Activated CD4-positive, alpha-beta memory T cell treated with anti-CD3 and anti-CD28 coated beads, Interleukin-2, amount 10 ng/mL, durations not matched to agents 7 days and 5 days (primary cell): ENCODE results near the gene DNAI7. TPM values are rescaled to one million over a fixed set of nuclear protein-coding genes. Genes with fewer than 3 reads are reported as not detected.
A peak's percentile ranks its signal among the peaks of the same experiment; 100 is the strongest.

ENCODE experiments used
- CTCF ChIA-PET: fragments of 350-600 bp; sonication (Branson Sonifier 250); formaldehyde crosslinking; loops from one replicate; lab custom pipeline; 2021; ENCODE audit warnings: antibody characterized with exemption, inconsistent platforms; lab: Charles Lee
- POLR2A ChIA-PET: fragments of 350-600 bp; sonication (Branson Sonifier 250); formaldehyde crosslinking; loops from one replicate; lab custom pipeline; 2021; ENCODE audit warnings: antibody characterized with exemption; lab: Charles Lee
- DNase-seq: peaks from one replicate; pipeline ENCODE4 v3.0.0-alpha.2; 2020
- H3K27ac Mint-ChIP-seq: one replicate; pipeline ENCODE4 v1.8.0; 2021; ENCODE audit warnings: mild to moderate bottlenecking, mixed read lengths
- H3K27me3 Mint-ChIP-seq: one replicate; pipeline ENCODE4 v1.8.0; 2021; ENCODE audit warnings: mixed read lengths
- H3K36me3 Mint-ChIP-seq: one replicate; pipeline ENCODE4 v1.8.0; 2021; ENCODE audit warnings: low read depth, mixed read lengths
- H3K4me1 Mint-ChIP-seq: one replicate; pipeline ENCODE4 v1.8.0; 2021; ENCODE audit warnings: mixed read lengths
- H3K4me3 Mint-ChIP-seq: one replicate; pipeline ENCODE4 v1.8.0; 2021; ENCODE audit warnings: mild to moderate bottlenecking, mixed read lengths
- H3K9me3 Mint-ChIP-seq: one replicate; pipeline ENCODE4 v1.8.0; 2021; ENCODE audit warnings: mixed read lengths
- total RNA-seq, 2 experiments: library from RNA; stranded (reverse); gene quantifications; one replicate each; pipeline ENCODE4 v1.2.3, GENCODE V29; 2021

The DNAI7 gene
- total RNA-seq, 2 experiments from 2014 or later = not detected

- H3K36me3 Mint-ChIP-seq = peaks cover 32% of the 10 kb centered on the region
- H3K27ac Mint-ChIP-seq = no peak overlapping the region
- no peak overlapping the region for H3K4me3 Mint-ChIP-seq
- CTCF ChIA-PET = no interaction called here
- H3K27me3 Mint-ChIP-seq = no peaks in the 10 kb centered on the region
- no peaks in the 10 kb centered on the region for H3K9me3 Mint-ChIP-seq
- POLR2A ChIA-PET = no interaction called here
- H3K4me1 Mint-ChIP-seq = peaks cover 5% of the 10 kb centered on the region
- no peak for DNase-seq
Observed at GRCh38 chr12:25200703-25201102, 5.7 kb upstream of the DNAI7 start.

- ChIA-PET CTCF (interaction anchor here (1.1 to 1.6 kb wide), 3 partner anchors 11 to 36 kb away, joined by 3 to 4 read pairs (median 3); no protein-coding TSS in a partner anchor), POLR2A (no interaction called here)
- H3K27me3 Mint-ChIP-seq = no peaks in the 10 kb centered on the region
- peaks cover 26% of the 10 kb centered on the region for H3K36me3 Mint-ChIP-seq
- H3K4me1 Mint-ChIP-seq = peaks cover 23% of the 10 kb centered on the region
- H3K9me3 Mint-ChIP-seq = no peaks in the 10 kb centered on the region
- no peak overlapping the region for H3K27ac Mint-ChIP-seq
- DNase-seq = no peak
- no peak overlapping the region for H3K4me3 Mint-ChIP-seq
Observed at GRCh38 chr12:25197608-25198007, 2.6 kb upstream of the DNAI7 start.

GRCh38 chr12:25194722-25195055, 271 bp downstream of the DNAI7 start:
- Mint-ChIP-seq H3K36me3 (peaks cover 7% of the 10 kb centered on the region), H3K4me1 (peaks cover 23% of the 10 kb centered on the region), H3K4me3 (peak overlapping the region; percentile 94), H3K27ac (peak overlapping the region; percentile 76), H3K27me3 (no peaks in the 10 kb centered on the region), H3K9me3 (no peaks in the 10 kb centered on the region)
- ChIA-PET POLR2A (interaction anchor here (1.1 to 1.7 kb wide), 3 partner anchors 10 to 193 kb away, joined by 4 to 8 read pairs (median 6); partner anchors contain the start of gene KRAS), CTCF (interaction anchor here (1.1 to 1.6 kb wide), 5 partner anchors 10 to 193 kb away, joined by 3 to 16 read pairs (median 4); no protein-coding TSS in a partner anchor)
- no peak for DNase-seq

- H3K4me3 Mint-ChIP-seq = peak overlapping the region; percentile 94
- H3K27me3 Mint-ChIP-seq = no peaks in the 10 kb centered on the region
- peaks cover 23% of the 10 kb centered on the region for H3K4me1 Mint-ChIP-seq
- H3K27ac Mint-ChIP-seq = no peak overlapping the region
- CTCF ChIA-PET = interaction anchor here (1.1 to 1.6 kb wide), 5 partner anchors 10 to 194 kb away, joined by 3 to 16 read pairs (median 4); no protein-coding TSS in a partner anchor
- peaks cover 5% of the 10 kb centered on the region for H3K36me3 Mint-ChIP-seq
- POLR2A ChIA-PET = interaction anchor here (1.1 to 1.7 kb wide), 3 partner anchors 9 to 194 kb away, joined by 4 to 8 read pairs (median 6); partner anchors contain the start of gene KRAS
- H3K9me3 Mint-ChIP-seq = no peaks in the 10 kb centered on the region
- no peak for DNase-seq
Observed at GRCh38 chr12:25194214-25194613, 746 bp downstream of the DNAI7 start.

GRCh38 chr12:25190793-25191192, 4.2 kb downstream of the DNAI7 start:
- Mint-ChIP-seq H3K9me3 (no peaks in the 10 kb centered on the region), H3K27ac (no peak overlapping the region), H3K4me3 (no peak overlapping the region), H3K4me1 (peaks cover 33% of the 10 kb centered on the region), H3K36me3 (peaks cover 5% of the 10 kb centered on the region), H3K27me3 (no peaks in the 10 kb centered on the region)
- CTCF ChIA-PET = no interaction called here
- DNase-seq = no peak
- POLR2A ChIA-PET = no interaction called here

- H3K4me3 Mint-ChIP-seq = no peak overlapping the region
- H3K9me3 Mint-ChIP-seq = no peaks in the 10 kb centered on the region
- no peak for DNase-seq
- H3K27ac Mint-ChIP-seq = no peak overlapping the region
- ChIA-PET POLR2A (no interaction called here), CTCF (no interaction called here)
- peaks cover 23% of the 10 kb centered on the region for H3K4me1 Mint-ChIP-seq
- no peaks in the 10 kb centered on the region for H3K36me3 Mint-ChIP-seq
- no peaks in the 10 kb centered on the region for H3K27me3 Mint-ChIP-seq
Observed at GRCh38 chr12:25189656-25190055, 5.3 kb downstream of the DNAI7 start.

GRCh38 chr12:25187781-25188180, 7.2 kb downstream of the DNAI7 start:
- peaks cover 14% of the 10 kb centered on the region for H3K4me1 Mint-ChIP-seq
- no peaks in the 10 kb centered on the region for H3K9me3 Mint-ChIP-seq
- H3K36me3 Mint-ChIP-seq = no peaks in the 10 kb centered on the region
- no peak overlapping the region for H3K27ac Mint-ChIP-seq
- H3K4me3 Mint-ChIP-seq = no peak overlapping the region
- CTCF ChIA-PET = no interaction called here
- no peaks in the 10 kb centered on the region for H3K27me3 Mint-ChIP-seq
- DNase-seq = no peak
- POLR2A ChIA-PET = no interaction called here

- CTCF ChIA-PET = interaction anchor here (0.7 to 1.0 kb wide), 2 partner anchors 11 to 23 kb away, joined by 3 read pairs; no protein-coding TSS in a partner anchor
- Mint-ChIP-seq H3K9me3 (no peaks in the 10 kb centered on the region), H3K27ac (peak overlapping the region; percentile 5), H3K27me3 (no peaks in the 10 kb centered on the region), H3K4me1 (peaks cover 14% of the 10 kb centered on the region), H3K36me3 (no peaks in the 10 kb centered on the region), H3K4me3 (peak overlapping the region; percentile 40)
- POLR2A ChIA-PET = interaction anchor here (0.7 kb wide), 1 partner anchor 36 kb away, joined by 3 read pairs; no protein-coding TSS in a partner anchor
- DNase-seq = no peak
Observed at GRCh38 chr12:25186788-25187402, 8.1 kb downstream of the DNAI7 start.

GRCh38 chr12:25186038-25186787, 8.7 kb downstream of the DNAI7 start:
- H3K36me3 Mint-ChIP-seq = no peaks in the 10 kb centered on the region

GRCh38 chr12:25184132-25184531, 10.8 kb downstream of the DNAI7 start:
- H3K27me3 Mint-ChIP-seq = peaks cover 6% of the 10 kb centered on the region
- H3K9me3 Mint-ChIP-seq = peaks cover 3% of the 10 kb centered on the region
- no peak overlapping the region for H3K27ac Mint-ChIP-seq
- no peak overlapping the region for H3K4me3 Mint-ChIP-seq
- CTCF ChIA-PET = interaction anchor here (0.7 to 1.1 kb wide), 2 partner anchors 8 to 11 kb away, joined by 3 read pairs; partner anchors contain the start of genes DNAI7 and ETFRF1
- POLR2A ChIA-PET = interaction anchor here (1.6 to 1.7 kb wide), 2 partner anchors 11 to 203 kb away, joined by 4 to 6 read pairs; partner anchors contain the start of genes DNAI7 and ETFRF1
- no peaks in the 10 kb centered on the region for H3K36me3 Mint-ChIP-seq
- DNase-seq = no peak
- peaks cover 14% of the 10 kb centered on the region for H3K4me1 Mint-ChIP-seq

More at GRCh38 chr12:25186038-25186787, 8.7 kb downstream of the DNAI7 start:
- CTCF ChIA-PET = interaction anchor here (0.7 to 1.0 kb wide), 2 partner anchors 11 to 24 kb away, joined by 3 read pairs; no protein-coding TSS in a partner anchor
- Mint-ChIP-seq H3K4me1 (peaks cover 14% of the 10 kb centered on the region), H3K27me3 (no peaks in the 10 kb centered on the region), H3K4me3 (peak overlapping the region; percentile 36), H3K27ac (peak overlapping the region; percentile 54), H3K9me3 (no peaks in the 10 kb centered on the region)
- POLR2A ChIA-PET = interaction anchor here (0.7 kb wide), 1 partner anchor 35 kb away, joined by 3 read pairs; no protein-coding TSS in a partner anchor
- DNase-seq = no peak

- CTCF ChIA-PET = no interaction called here
Observed at GRCh38 chr12:25182765-25183164, 12.2 kb downstream of the DNAI7 start.

GRCh38 chr12:25162866-25163265, 32.1 kb downstream of the DNAI7 start:
- ChIA-PET CTCF (interaction anchor here (0.9 kb wide), 1 partner anchor 171 kb away, joined by 3 read pairs; no protein-coding TSS in a partner anchor), POLR2A (no interaction called here)

More at GRCh38 chr12:25182765-25183164, 12.2 kb downstream of the DNAI7 start:
- Mint-ChIP-seq H3K4me3 (no peak overlapping the region), H3K27ac (no peak overlapping the region), H3K4me1 (peaks cover 14% of the 10 kb centered on the region), H3K27me3 (peaks cover 6% of the 10 kb centered on the region), H3K9me3 (peaks cover 3% of the 10 kb centered on the region), H3K36me3 (no peaks in the 10 kb centered on the region)
- DNase-seq = no peak
- POLR2A ChIA-PET = no interaction called here

More at GRCh38 chr12:25162866-25163265, 32.1 kb downstream of the DNAI7 start:
- no peak for DNase-seq
- H3K27me3 Mint-ChIP-seq = peaks cover 5% of the 10 kb centered on the region
- no peaks in the 10 kb centered on the region for H3K9me3 Mint-ChIP-seq
- no peak overlapping the region for H3K27ac Mint-ChIP-seq
- H3K4me1 Mint-ChIP-seq = no peaks in the 10 kb centered on the region
- H3K36me3 Mint-ChIP-seq = no peaks in the 10 kb centered on the region
- no peak overlapping the region for H3K4me3 Mint-ChIP-seq
